LNCAP (cell line): ENCODE data around the gene WWOX.

ENCODE experiments used
- TF ChIP-seq, protein P1 (sequence below): fragments of 450-650 bp; IDR thresholded peaks from 2 replicates; pipeline ENCODE4 v1.5.1; 2017; ENCODE audit warnings: mild to moderate bottlenecking

Gene WWOX

DNA sequence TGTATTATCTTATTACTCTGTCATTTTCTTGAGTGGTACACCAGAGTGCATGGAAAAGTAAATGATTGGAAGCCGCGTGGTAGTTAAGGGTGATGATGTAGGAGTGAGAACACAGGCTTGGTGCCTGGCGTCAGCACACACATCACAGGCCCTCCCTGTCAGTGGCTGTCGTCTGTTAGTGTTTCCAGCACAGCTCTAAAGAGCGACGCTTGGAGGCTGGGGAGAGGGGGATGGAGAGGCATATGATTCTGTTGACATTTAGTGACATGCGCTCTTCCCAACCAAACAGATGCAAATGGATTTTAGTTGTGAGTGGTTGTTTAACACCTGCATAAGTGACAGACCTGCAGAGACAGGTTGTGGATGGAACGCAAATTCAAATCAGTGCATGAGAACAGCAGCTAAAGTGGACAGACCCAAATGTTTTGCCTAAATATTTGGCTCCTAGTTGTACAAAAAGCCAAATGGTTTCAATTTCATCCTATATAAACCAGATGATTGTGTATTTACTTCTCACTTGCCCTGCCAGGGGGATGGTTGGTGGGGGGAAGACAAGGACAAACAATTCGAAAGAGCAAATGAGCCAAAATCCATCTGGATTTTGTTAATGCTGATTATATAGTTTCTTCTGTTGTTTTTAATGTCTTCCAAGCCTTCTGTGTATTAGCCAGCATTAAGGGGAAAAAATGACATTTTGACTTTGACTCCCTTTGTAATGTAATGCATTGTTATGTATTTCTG, 222.3 kb downstream of the WWOX start:
- TF ChIP-seq, protein P1, sequence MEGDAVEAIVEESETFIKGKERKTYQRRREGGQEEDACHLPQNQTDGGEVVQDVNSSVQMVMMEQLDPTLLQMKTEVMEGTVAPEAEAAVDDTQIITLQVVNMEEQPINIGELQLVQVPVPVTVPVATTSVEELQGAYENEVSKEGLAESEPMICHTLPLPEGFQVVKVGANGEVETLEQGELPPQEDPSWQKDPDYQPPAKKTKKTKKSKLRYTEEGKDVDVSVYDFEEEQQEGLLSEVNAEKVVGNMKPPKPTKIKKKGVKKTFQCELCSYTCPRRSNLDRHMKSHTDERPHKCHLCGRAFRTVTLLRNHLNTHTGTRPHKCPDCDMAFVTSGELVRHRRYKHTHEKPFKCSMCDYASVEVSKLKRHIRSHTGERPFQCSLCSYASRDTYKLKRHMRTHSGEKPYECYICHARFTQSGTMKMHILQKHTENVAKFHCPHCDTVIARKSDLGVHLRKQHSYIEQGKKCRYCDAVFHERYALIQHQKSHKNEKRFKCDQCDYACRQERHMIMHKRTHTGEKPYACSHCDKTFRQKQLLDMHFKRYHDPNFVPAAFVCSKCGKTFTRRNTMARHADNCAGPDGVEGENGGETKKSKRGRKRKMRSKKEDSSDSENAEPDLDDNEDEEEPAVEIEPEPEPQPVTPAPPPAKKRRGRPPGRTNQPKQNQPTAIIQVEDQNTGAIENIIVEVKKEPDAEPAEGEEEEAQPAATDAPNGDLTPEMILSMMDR = no peak

DNA sequence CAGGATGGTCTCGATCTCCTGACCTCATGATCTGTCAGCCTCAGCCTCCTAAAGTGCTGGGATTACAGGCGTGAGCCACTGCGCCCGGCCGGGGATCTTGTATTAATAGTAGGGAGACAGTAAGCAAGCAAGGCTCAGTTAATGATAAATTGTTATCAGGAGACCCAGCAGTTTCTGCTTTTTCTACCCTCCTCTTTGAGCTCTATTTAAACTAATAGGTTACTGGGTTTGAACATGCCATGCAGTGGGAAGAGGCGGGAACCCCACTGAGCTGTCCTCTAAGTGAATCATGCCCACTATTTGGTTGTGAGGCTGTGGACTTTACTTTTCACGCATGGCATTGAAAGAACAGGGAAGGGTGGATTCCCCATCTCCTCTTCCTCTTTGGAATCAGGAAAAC, 223.9 kb downstream of the WWOX start:
- TF ChIP-seq, protein P1 = no peak

DNA sequence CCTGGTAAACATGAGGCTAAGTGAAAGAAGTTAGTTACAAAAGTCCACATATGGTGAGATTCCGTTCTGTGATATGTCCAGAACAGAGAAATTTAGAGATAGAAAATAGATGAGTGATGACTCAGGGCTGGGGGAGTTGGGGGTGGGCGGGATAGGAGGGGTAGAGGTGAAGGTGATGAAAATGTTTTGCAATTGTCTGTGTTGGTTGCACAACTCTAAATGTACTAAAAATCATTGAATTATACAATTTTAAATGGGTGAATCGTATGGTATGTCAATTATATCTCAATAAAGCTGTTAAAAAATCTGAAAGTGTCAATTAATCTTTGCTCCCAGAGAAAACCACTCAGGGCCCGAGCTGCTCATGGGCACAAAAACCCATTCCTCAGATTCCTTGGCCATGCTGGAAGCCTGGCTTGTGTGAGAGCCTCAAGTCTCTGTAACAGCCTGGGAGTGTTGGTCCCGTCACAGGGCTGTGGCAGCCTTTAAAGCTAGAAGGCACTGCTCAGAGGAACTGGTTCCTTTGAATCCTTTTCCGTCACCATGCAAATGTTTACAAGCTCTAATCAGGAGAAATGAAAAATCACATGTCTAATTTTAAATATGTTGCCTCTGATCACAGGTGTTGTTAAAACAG, 225.3 kb downstream of the WWOX start:
- TF ChIP-seq, protein P1 = no peak

DNA sequence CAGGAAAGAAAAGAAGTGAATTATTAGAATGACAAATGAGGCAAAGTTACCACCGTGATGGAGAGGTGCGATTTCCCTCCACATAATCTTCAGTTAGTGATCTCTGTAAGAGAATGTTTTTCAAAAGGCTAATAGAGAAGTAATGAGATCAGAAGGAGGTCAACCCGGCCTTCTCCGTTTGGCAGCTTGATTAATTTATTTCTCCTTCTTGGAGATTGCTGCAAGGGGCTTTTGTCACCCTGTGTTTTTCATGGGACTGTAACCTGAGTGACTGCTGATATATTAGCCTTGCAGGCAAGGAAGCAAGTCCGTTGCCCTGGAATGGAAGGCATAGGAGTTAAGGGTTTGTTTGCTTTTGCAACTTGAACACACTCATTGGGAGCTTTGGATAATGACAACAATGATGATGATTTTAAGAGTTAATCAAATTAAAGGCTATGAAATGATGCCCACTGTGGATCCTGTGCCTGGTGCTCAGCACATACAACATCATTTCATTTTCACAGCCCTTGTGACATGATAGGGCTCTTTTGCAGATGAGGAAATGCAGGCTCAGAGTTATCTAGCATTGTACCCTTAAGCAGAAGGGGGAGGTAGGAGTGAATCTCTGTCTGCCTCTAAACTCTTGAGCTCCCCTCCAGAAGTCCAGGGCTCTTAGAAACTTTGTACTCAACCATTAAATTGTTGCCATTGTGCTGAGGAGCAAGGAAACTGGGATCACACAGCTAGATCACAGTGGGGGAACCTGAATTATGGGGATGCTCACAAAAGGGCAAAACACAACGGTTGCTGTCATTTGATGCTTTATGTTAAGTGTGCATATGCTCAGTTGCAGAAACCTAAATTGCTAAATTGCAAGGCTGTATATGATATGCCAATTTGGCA, 226.3 kb downstream of the WWOX start:
- TF ChIP-seq, protein P1 = no peak

DNA sequence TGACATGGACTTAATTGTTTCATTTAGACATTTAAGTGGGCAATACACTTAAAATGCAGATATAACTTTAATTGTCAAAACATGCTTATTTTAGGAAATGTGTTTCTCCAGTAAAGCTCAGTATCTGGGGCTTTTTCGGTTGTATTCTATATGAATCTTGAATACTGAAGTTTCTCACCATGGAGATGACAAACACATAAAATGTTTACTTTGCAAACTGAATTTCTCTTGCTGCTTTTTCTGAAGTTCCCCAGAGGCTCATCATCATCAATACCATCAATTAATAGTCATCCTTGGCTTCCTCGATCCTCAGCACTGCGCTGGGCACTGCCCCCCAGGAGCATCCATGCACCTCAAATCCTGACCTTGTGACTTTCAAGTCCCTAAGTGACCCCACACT, 227.3 kb downstream of the WWOX start:
- TF ChIP-seq, protein P1 = no peak

DNA sequence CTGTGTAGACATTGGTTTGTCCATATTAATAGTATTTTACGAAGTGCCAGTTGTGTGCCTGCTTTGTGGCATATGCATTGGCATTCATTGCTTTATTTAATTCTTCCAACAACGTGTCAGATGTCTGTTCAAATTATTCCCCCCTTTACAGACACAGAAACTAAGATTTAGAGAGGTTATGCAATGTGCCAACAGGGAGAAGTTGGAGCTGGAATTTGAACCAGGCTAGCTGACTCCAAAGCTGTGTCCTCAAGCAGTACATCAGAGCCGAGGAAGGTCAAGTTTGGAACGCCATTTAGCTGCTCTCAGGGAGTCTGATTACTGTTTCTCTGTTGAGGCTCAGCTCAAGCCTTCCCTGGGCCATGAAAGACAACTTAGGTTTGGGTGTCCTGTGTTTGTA, 232.3 kb downstream of the WWOX start:
- TF ChIP-seq, protein P1 = no peak

DNA sequence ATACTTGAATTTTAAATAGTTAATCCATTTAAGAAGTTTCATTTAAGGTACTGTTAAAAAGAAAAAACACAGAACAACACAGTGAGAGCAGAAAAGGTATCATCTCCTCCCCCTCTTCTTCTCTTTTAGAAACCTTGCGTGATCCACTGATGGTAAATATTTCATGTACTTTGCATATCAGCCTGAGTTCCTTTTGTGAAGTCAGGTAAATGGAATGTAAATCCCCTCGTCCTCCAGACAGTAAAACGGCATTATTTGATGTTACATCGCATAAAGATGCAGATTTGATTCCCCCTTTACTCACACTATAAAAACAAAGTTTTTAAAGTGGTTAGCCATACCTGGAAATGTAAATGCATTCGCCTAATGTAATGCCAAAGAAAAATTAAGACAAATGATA, 234.4 kb downstream of the WWOX start:
- TF ChIP-seq, protein P1 = no peak
